HG02763 (cell line): Measurements from ENCODE around the gene KCNIP1.

Source experiments
- ATAC-seq: cut with Tn5 transposase; IDR thresholded peaks from one replicate; pipeline ENCODE4 v1.9.1; 2021; ENCODE audit warnings: mild to moderate bottlenecking, moderate library complexity; ENCODE audit not compliant: unreplicated experiment

Gene KCNIP1

GRCh38 chr5:170503990-170504596 is at the start of gene KCNIP1:
Gene KCNIP1, plus strand, starts transcription at chr5:170504020.
- ATAC-seq, result no peak

GRCh38 chr5:170463426-170463825 is 40.4 kb upstream of the KCNIP1 start:
- no peak for ATAC-seq

GRCh38 chr5:170464280-170465127 is 39.3 kb upstream of the KCNIP1 start:
- no peak for ATAC-seq

- no peak for ATAC-seq
Observed at GRCh38 chr5:170466553-170466952, 37.3 kb upstream of the KCNIP1 start.

GRCh38 chr5:170466988-170467707 is 36.7 kb upstream of the KCNIP1 start:
- no peak for ATAC-seq

GRCh38 chr5:170468633-170469285 is 35.1 kb upstream of the KCNIP1 start:
- ATAC-seq, result no peak

- no peak for ATAC-seq
Observed at GRCh38 chr5:170469414-170469813, 34.4 kb upstream of the KCNIP1 start.

- ATAC-seq, result no peak
Observed at GRCh38 chr5:170470275-170470674, 33.5 kb upstream of the KCNIP1 start.

GRCh38 chr5:170470808-170471404 is 32.9 kb upstream of the KCNIP1 start:
- no peak for ATAC-seq

- no peak for ATAC-seq
Observed at GRCh38 chr5:170471551-170472178, 32.2 kb upstream of the KCNIP1 start.

- ATAC-seq, result no peak
Observed at GRCh38 chr5:170473642-170474041, 30.2 kb upstream of the KCNIP1 start.

- ATAC-seq, result no peak
Observed at GRCh38 chr5:170474489-170475274, 29.1 kb upstream of the KCNIP1 start.

- no peak for ATAC-seq
Observed at GRCh38 chr5:170475294-170476000, 28.4 kb upstream of the KCNIP1 start.

GRCh38 chr5:170476704-170477103 is 27.1 kb upstream of the KCNIP1 start:
- ATAC-seq, result no peak

GRCh38 chr5:170477906-170478305 is 25.9 kb upstream of the KCNIP1 start:
- no peak for ATAC-seq

GRCh38 chr5:170478306-170478705 is 25.5 kb upstream of the KCNIP1 start:
- no peak for ATAC-seq

- ATAC-seq, result no peak
Observed at GRCh38 chr5:170479484-170479883, 24.3 kb upstream of the KCNIP1 start.

GRCh38 chr5:170480260-170480659 is 23.6 kb upstream of the KCNIP1 start:
- no peak for ATAC-seq

GRCh38 chr5:170481849-170482248 is 22.0 kb upstream of the KCNIP1 start:
- no peak for ATAC-seq
